GM12878 (cell line): ENCODE results near the gene DOCK2. TPM values are rescaled to one million over a fixed set of nuclear protein-coding genes. Genes with fewer than 3 reads are reported as not detected.

Experiments
- ATF7 ChIP-seq: fragments of 450-650 bp; IDR thresholded peaks from 2 replicates; pipeline ENCODE4 v1.6.1; 2016; ENCODE audit warnings: low read depth, mild to moderate bottlenecking
- CBFB ChIP-seq: IDR thresholded peaks from 2 replicates; pipeline ENCODE4 v1.6.1; 2016; ENCODE audit warnings: antibody characterized with exemption, low read depth
- FOS ChIP-seq: IDR thresholded peaks from 3 replicates; pipeline ENCODE4 v1.6.1; 2011; ENCODE audit warnings: borderline replicate concordance; ENCODE audit not compliant: insufficient read length; ENCODE audit errors: extremely low read depth
- FOXM1 ChIP-seq: IDR thresholded peaks from 2 replicates; pipeline ENCODE4 v1.6.1; 2012; ENCODE audit warnings: low read depth, mild to moderate bottlenecking, inconsistent platforms, low read length, moderate library complexity
- NFXL1 ChIP-seq: fragments of 450-650 bp; IDR thresholded peaks from 2 replicates; pipeline ENCODE4 v1.6.1; 2017; ENCODE audit warnings: antibody characterized with exemption, mild to moderate bottlenecking, borderline replicate concordance
- NR2F1 ChIP-seq: fragments of 450-650 bp; conservative IDR thresholded peaks from 2 replicates; pipeline ENCODE4 v1.6.1; 2017; ENCODE audit warnings: mild to moderate bottlenecking
- TARDBP ChIP-seq: IDR thresholded peaks from 2 replicates; pipeline ENCODE4 v1.6.1; 2016; ENCODE audit warnings: borderline replicate concordance
- WRNIP1 ChIP-seq: IDR thresholded peaks from 2 replicates; pipeline ENCODE4 v1.6.1; 2011; ENCODE audit warnings: low read depth, low read length, improper control_type of control experiment, borderline replicate concordance
- ZNF274 ChIP-seq: IDR thresholded peaks from one replicate; pipeline ENCODE4 v1.8.0; 2011; ENCODE audit not compliant: insufficient read length, insufficient read depth
- ZNF384 ChIP-seq: IDR thresholded peaks from 2 replicates; pipeline ENCODE4 v1.6.1; 2012; ENCODE audit warnings: low read depth, mild to moderate bottlenecking, low read length, improper control_type of control experiment, borderline replicate concordance
- polyA plus RNA-seq, 11 experiments: library from polyadenylated mRNA; depleted of rRNA in 4 of 11; unstranded in 6 of 11; stranded (reverse) in 5 of 11; fragments of >200 nt; fragmentation: Nextera tagmentation in 4 of 11; fragmentation: Illumina TruSeq in 1 of 11; extraction: Ambion mirVana in 4 of 11; extraction: Trizol in 1 of 11; gene quantifications; 1 replicate in 1 of 11; 2 replicates in 10 of 11; pipeline versions ENCODE4 v1.2.1 to v1.2.3, GENCODE V29; 2011 to 2016; ENCODE audit warnings: inconsistent platforms in 2 of 11, missing spikeins in 2 of 11, low read depth in 1 of 11
- total RNA-seq, 4 experiments: library from RNA; depleted of rRNA in 3 of 4; stranded (reverse); fragments of >200 nt in 3 of 4; fragmentation: Illumina TruSeq in 1 of 4; extraction: Trizol in 1 of 4; gene quantifications; 2 replicates each; pipeline versions ENCODE4 v1.2.1 to v1.2.3, GENCODE V29; 2013 to 2021
- TF ChIP-seq, protein P1 (sequence below), 3 experiments: IDR thresholded peaks in 2 of 3; conservative IDR thresholded peaks in 1 of 3; 2 replicates each; pipeline ENCODE4 v1.5.1; 2011; ENCODE audit warnings: low read depth in 3 of 3, low read length in 3 of 3, mild to moderate bottlenecking in 3 of 3, control low read depth in 2 of 3, moderate library complexity in 2 of 3, inconsistent platforms in 1 of 3, mixed read lengths in 1 of 3; ENCODE audit not compliant: control insufficient read depth in 2 of 3, insufficient read depth in 1 of 3; ENCODE audit errors: extremely low read depth in 1 of 3
- TF ChIP-seq, protein P2 (sequence below): fragments of 450-650 bp; IDR thresholded peaks from 2 replicates; pipeline ENCODE4 v1.6.1; 2018; ENCODE audit warnings: mild to moderate bottlenecking, low read depth, moderate library complexity; ENCODE audit not compliant: partially characterized antibody
- TF ChIP-seq, protein P3 (sequence below): fragments of 450-650 bp; formaldehyde crosslinking; IDR thresholded peaks from 2 replicates; pipeline ENCODE4 v1.4.0; 2022; ENCODE audit warnings: mild to moderate bottlenecking, moderate library complexity
- TF ChIP-seq, protein P4 (sequence below): IDR thresholded peaks from 2 replicates; pipeline ENCODE4 v1.6.1; 2012; ENCODE audit warnings: low read depth, low read length, improper control_type of control experiment
- TF ChIP-seq, protein P5 (sequence below): IDR thresholded peaks from 2 replicates; pipeline ENCODE4 v1.6.1; 2012; ENCODE audit warnings: mild to moderate bottlenecking, low read depth, low read length

Gene DOCK2
- total and polyA plus RNA-seq, 10 of the 15 experiments (the other 5 are each of a cell fraction or from before 2014, with no cell fraction given), result 34.2 to 192 (median 118) TPM

DNA sequence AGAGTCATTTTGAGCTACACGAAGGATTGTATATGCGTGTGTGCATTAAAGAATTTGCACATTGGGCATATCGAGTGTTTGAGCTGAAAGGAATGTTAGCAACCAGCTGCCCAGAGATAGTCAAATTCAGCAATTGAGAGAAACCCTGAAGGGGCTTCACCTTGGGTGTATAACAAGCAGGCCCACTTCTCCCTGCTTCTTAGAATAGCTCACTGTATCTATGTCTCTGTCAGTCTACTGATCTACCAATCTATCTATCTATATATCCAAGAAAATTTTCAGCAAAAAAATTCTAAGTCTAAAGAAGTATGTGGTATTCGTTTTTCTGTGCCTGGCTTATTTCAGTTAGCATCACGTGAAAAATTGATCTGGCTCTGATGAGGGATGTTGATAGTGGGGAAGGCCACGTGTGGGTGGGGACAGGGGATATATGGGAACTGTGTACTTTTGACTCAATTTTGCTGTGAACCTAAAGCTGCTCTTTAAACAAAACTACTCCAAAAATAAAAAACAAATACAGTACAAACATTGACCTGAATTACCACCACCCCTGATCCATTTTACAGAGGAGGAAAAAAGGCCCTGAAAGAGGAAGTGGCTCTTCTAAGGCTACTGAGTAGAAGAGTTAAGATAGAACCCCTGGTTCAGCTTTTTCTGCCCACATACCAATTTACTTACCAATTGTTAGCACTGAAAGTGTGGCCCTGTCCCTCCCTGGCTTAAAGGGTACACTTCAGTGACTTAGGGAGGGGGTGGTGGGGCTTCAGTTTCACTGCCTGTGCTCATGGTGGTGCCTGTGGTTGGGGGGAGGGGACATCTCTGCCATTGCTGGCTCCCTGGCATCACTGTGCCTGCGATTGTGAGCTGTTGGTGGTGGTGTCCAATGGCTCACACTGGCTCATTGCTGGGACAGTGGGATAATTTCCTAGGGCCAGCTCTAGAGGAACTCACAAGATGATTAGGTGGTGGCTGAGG lies 141.8 kb downstream of the DOCK2 start (continued):
- TF ChIP-seq, protein P1, sequence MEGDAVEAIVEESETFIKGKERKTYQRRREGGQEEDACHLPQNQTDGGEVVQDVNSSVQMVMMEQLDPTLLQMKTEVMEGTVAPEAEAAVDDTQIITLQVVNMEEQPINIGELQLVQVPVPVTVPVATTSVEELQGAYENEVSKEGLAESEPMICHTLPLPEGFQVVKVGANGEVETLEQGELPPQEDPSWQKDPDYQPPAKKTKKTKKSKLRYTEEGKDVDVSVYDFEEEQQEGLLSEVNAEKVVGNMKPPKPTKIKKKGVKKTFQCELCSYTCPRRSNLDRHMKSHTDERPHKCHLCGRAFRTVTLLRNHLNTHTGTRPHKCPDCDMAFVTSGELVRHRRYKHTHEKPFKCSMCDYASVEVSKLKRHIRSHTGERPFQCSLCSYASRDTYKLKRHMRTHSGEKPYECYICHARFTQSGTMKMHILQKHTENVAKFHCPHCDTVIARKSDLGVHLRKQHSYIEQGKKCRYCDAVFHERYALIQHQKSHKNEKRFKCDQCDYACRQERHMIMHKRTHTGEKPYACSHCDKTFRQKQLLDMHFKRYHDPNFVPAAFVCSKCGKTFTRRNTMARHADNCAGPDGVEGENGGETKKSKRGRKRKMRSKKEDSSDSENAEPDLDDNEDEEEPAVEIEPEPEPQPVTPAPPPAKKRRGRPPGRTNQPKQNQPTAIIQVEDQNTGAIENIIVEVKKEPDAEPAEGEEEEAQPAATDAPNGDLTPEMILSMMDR (IDR thresholded peaks at IDR 0.05 in 2 of 3, conservative IDR thresholded peaks at IDR 0.05 in 1 of 3; ENCODE audit: control insufficient read depth in 2 of 3, extremely low read depth in 1 of 3, insufficient read depth in 1 of 3, low read depth in 3 of 3, low read length in 3 of 3), result no peak
- TF ChIP-seq ZNF274 (no peak), FOS (no peak), ATF7 (peak; percentile 68), CBFB (no peak), TARDBP (no peak), FOXM1 (no peak), NR2F1 (peak; percentile 63; the same call in 1 of the 2 replicates), NFXL1 (no peak), WRNIP1 (no peak), ZNF384 (no peak; the same call in 1 of the 2 replicates)
- TF ChIP-seq, protein P2, sequence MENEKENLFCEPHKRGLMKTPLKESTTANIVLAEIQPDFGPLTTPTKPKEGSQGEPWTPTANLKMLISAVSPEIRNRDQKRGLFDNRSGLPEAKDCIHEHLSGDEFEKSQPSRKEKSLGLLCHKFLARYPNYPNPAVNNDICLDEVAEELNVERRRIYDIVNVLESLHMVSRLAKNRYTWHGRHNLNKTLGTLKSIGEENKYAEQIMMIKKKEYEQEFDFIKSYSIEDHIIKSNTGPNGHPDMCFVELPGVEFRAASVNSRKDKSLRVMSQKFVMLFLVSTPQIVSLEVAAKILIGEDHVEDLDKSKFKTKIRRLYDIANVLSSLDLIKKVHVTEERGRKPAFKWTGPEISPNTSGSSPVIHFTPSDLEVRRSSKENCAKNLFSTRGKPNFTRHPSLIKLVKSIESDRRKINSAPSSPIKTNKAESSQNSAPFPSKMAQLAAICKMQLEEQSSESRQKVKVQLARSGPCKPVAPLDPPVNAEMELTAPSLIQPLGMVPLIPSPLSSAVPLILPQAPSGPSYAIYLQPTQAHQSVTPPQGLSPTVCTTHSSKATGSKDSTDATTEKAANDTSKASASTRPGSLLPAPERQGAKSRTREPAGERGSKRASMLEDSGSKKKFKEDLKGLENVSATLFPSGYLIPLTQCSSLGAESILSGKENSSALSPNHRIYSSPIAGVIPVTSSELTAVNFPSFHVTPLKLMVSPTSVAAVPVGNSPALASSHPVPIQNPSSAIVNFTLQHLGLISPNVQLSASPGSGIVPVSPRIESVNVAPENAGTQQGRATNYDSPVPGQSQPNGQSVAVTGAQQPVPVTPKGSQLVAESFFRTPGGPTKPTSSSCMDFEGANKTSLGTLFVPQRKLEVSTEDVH, result no peak
- TF ChIP-seq, protein P3, sequence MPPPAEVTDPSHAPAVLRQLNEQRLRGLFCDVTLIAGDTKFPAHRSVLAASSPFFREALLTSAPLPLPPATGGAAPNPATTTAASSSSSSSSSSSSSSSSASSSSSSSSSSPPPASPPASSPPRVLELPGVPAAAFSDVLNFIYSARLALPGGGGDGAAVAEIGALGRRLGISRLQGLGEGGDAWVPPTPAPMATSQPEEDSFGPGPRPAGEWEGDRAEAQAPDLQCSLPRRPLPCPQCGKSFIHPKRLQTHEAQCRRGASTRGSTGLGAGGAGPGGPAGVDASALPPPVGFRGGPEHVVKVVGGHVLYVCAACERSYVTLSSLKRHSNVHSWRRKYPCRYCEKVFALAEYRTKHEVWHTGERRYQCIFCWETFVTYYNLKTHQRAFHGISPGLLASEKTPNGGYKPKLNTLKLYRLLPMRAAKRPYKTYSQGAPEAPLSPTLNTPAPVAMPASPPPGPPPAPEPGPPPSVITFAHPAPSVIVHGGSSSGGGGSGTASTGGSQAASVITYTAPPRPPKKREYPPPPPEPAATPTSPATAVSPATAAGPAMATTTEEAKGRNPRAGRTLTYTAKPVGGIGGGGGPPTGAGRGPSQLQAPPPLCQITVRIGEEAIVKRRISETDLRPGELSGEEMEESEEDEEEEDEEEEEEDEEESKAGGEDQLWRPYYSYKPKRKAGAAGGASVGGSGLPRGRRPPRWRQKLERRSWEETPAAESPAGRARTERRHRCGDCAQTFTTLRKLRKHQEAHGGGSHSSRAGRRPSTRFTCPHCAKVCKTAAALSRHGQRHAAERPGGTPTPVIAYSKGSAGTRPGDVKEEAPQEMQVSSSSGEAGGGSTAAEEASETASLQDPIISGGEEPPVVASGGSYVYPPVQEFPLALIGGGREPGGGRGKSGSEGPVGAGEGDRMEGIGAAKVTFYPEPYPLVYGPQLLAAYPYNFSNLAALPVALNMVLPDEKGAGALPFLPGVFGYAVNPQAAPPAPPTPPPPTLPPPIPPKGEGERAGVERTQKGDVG (CRISPR knock-in tag), result no peak
- TF ChIP-seq, protein P4, sequence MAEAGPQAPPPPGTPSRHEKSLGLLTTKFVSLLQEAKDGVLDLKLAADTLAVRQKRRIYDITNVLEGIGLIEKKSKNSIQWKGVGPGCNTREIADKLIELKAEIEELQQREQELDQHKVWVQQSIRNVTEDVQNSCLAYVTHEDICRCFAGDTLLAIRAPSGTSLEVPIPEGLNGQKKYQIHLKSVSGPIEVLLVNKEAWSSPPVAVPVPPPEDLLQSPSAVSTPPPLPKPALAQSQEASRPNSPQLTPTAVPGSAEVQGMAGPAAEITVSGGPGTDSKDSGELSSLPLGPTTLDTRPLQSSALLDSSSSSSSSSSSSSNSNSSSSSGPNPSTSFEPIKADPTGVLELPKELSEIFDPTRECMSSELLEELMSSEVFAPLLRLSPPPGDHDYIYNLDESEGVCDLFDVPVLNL, result no peak
- TF ChIP-seq, protein P5, sequence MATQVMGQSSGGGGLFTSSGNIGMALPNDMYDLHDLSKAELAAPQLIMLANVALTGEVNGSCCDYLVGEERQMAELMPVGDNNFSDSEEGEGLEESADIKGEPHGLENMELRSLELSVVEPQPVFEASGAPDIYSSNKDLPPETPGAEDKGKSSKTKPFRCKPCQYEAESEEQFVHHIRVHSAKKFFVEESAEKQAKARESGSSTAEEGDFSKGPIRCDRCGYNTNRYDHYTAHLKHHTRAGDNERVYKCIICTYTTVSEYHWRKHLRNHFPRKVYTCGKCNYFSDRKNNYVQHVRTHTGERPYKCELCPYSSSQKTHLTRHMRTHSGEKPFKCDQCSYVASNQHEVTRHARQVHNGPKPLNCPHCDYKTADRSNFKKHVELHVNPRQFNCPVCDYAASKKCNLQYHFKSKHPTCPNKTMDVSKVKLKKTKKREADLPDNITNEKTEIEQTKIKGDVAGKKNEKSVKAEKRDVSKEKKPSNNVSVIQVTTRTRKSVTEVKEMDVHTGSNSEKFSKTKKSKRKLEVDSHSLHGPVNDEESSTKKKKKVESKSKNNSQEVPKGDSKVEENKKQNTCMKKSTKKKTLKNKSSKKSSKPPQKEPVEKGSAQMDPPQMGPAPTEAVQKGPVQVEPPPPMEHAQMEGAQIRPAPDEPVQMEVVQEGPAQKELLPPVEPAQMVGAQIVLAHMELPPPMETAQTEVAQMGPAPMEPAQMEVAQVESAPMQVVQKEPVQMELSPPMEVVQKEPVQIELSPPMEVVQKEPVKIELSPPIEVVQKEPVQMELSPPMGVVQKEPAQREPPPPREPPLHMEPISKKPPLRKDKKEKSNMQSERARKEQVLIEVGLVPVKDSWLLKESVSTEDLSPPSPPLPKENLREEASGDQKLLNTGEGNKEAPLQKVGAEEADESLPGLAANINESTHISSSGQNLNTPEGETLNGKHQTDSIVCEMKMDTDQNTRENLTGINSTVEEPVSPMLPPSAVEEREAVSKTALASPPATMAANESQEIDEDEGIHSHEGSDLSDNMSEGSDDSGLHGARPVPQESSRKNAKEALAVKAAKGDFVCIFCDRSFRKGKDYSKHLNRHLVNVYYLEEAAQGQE, result no peak
